Lower leg skin (tissue), 4 donors: Measurements from ENCODE around the gene DTX1. TPM values are rescaled to one million over a fixed set of nuclear protein-coding genes. Genes with fewer than 3 reads are reported as not detected.
A peak's percentile ranks its signal among the peaks of the same experiment; 100 is the strongest.

ENCODE experiments used
- DNase-seq, 2 donors: peaks; one replicate each; pipeline ENCODE4 v3.0.0-alpha.2; 2019; ENCODE audit warnings: low spot score in 2 of 2
- H3K4me3 ChIP-seq: fragments of 200-600 bp; sonication (generic); 2 replicates; pipeline ENCODE4 v1.5.1; 2017; ENCODE audit warnings: mild to moderate bottlenecking, low read depth; ENCODE audit not compliant: poor library complexity, severe bottlenecking
- POLR2A ChIP-seq, 2 donors: fragments of 450-650 bp; IDR thresholded peaks; one replicate each; pipeline ENCODE4 v1.6.1; 2016 to 2017; ENCODE audit warnings: antibody characterized with exemption in 2 of 2, mild to moderate bottlenecking in 1 of 2, moderate library complexity in 1 of 2
- WGBS, 2 donors: methylation state at CpG; one replicate each; pipeline ENCODE4 v1.1.5; 2018; 5-methylcytosine and 5-hydroxymethylcytosine counted together
- intact Hi-C: fragments of 100-400 bp; cut with DNase I; formaldehyde crosslinking; loops from one replicate; pipeline ENCODE4 v1.15.0; 2023; ENCODE audit warnings: low total_unique reads
- total RNA-seq, 4 donors: library from RNA; depleted of rRNA; stranded (reverse); fragments of >200 nt; gene quantifications; one replicate each; pipeline ENCODE4 v1.1.0, GENCODE V29; 2016
- TF ChIP-seq, protein P1 (sequence below), 3 donors: fragments of 450-650 bp; IDR thresholded peaks; one replicate each; pipeline ENCODE4 v1.5.1; 2016; ENCODE audit warnings: antibody characterized with exemption in 3 of 3, mild to moderate bottlenecking in 3 of 3, moderate library complexity in 2 of 3

DTX1 gene
- total RNA-seq, 4 donors from 2014 or later = 1.5 to 5.0 (median 3.4) TPM

- intact Hi-C loops = no loop called here
- peak; percentile 83 to 97 for DNase-seq
- no peak for TF ChIP-seq POLR2A (IDR thresholded peaks at IDR 0.05)
- TF ChIP-seq, protein P1, sequence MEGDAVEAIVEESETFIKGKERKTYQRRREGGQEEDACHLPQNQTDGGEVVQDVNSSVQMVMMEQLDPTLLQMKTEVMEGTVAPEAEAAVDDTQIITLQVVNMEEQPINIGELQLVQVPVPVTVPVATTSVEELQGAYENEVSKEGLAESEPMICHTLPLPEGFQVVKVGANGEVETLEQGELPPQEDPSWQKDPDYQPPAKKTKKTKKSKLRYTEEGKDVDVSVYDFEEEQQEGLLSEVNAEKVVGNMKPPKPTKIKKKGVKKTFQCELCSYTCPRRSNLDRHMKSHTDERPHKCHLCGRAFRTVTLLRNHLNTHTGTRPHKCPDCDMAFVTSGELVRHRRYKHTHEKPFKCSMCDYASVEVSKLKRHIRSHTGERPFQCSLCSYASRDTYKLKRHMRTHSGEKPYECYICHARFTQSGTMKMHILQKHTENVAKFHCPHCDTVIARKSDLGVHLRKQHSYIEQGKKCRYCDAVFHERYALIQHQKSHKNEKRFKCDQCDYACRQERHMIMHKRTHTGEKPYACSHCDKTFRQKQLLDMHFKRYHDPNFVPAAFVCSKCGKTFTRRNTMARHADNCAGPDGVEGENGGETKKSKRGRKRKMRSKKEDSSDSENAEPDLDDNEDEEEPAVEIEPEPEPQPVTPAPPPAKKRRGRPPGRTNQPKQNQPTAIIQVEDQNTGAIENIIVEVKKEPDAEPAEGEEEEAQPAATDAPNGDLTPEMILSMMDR (IDR thresholded peaks at IDR 0.05) = peak in 1 of 3 donors; percentile 61
- no peak overlapping the region for H3K4me3 ChIP-seq
- 24 to 33% methylated on average over 15 of the region's 15 CpGs for WGBS, 2 donors
Measured at GRCh38 chr12:113098441-113099028, 42.0 kb downstream of the DTX1 start.

DNA sequence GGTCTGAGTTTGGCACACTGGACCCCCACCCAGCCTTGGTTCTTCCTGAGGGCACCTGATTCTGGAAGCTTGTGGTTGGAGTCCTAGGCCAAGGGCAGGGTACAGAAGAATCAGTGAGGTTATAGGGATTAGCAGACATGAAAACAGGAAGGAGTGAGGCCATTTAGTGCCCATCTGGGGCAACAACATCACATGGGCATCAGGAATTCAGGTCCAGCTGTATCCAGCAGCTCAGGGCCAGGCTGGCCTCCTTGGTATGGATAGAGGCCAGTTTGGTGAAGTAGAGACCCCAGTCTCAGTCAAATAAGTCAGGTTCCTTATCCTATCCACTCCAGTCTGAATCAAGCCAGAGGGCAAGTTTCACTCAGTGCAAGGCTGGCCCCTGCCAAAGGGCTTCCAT is 42.8 kb downstream of the DTX1 start:
- no peak for TF ChIP-seq POLR2A (IDR thresholded peaks at IDR 0.05)
- TF ChIP-seq, protein P1 (IDR thresholded peaks at IDR 0.05) = no peak
- intact Hi-C loops = no loop called here
- H3K4me3 ChIP-seq = no peak overlapping the region
- no peak for DNase-seq

DNA sequence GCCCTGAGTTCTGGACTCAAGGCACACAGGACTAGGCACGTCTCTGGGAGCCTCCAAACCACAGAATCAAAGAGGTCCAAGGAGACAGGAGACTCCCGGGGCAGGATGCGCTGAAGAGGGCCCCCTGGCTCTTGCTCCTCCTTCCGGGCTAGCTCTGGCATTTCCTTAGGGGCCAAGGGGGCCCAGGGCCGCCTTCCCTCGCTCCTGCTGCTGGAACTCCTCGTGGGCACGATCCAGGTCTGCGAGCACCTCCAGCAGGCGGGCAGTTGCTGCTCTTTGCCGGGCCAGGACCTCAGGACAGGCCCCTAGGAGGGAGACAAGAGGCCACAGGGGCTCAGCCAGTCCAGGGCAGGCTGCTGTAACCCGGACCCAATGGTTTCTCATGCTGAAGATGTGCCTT is 43.2 kb downstream of the DTX1 start:
- intact Hi-C loops = no loop called here
- TF ChIP-seq POLR2A (IDR thresholded peaks at IDR 0.05) = no peak
- TF ChIP-seq, protein P1 (IDR thresholded peaks at IDR 0.05) = no peak
- no peak for DNase-seq
- 62 to 83% methylated on average over 3 to 9 of the region's 12 CpGs for WGBS, 2 donors
- H3K4me3 ChIP-seq = no peak overlapping the region

DNA sequence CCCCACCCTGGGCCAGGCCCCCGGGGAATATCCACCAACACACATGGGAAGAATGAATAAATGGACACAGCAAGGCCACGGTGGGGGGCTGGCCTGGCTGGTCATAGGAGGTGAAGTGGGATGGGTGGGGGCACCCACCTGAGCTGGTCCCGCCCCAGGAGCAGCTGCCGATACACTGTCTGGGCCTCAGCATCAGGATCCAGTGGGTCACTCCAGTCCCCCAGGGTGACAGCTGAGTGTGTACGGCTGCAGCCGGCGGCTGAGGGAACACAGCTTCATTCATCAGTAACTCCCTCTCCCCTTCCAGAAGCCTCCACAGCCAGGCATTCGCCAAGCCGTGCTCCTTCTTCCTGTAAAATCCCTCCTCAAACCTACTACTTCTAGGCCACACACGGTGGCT is 45.2 kb downstream of the DTX1 start:
- H3K4me3 ChIP-seq = no peak overlapping the region
- 82% methylated on average over 10 of the region's 10 CpGs for WGBS, 2 donors
- no peak for TF ChIP-seq POLR2A (IDR thresholded peaks at IDR 0.05)
- TF ChIP-seq, protein P1 (IDR thresholded peaks at IDR 0.05) = no peak
- intact Hi-C loops = no loop called here
- no peak for DNase-seq

- no peak for DNase-seq
- WGBS, 2 donors = 87 to 88% methylated on average over 5 of the region's 5 CpGs
- TF ChIP-seq, protein P1 (IDR thresholded peaks at IDR 0.05) = no peak
- TF ChIP-seq POLR2A (IDR thresholded peaks at IDR 0.05) = no peak
- intact Hi-C loops = no loop called here
- no peak overlapping the region for H3K4me3 ChIP-seq
Measured at GRCh38 chr12:113102811-113103210, 46.3 kb downstream of the DTX1 start.
